GM23338 (cell line): Measurements from ENCODE around the gene TOM1L2. TPM values are rescaled to one million over a fixed set of nuclear protein-coding genes. Genes with fewer than 3 reads are reported as not detected.

Source experiments
- ATAC-seq: fragments of 200-7000 bp; cut with Tn5 transposase; 3 replicates; pipeline ENCODE4 v1.9.1; 2020
- DNase-seq: peaks from one replicate; pipeline ENCODE4 v3.0.0-alpha.2; 2015; ENCODE audit warnings: low spot score
- H2AFZ ChIP-seq: fragments of 200-600 bp; sonication (generic); 2 replicates; pipeline ENCODE4 v1.8.0; 2016; ENCODE audit warnings: antibody characterized with exemption, mild to moderate bottlenecking, moderate library complexity
- H3F3A ChIP-seq: fragments of 200-600 bp; sonication (generic); replicated peaks from 2 replicates; pipeline ENCODE4 v1.8.0; 2017; ENCODE audit warnings: antibody characterized with exemption, mixed run types, low read depth
- H3K27ac ChIP-seq: fragments of 200-600 bp; sonication (generic); 2 replicates; pipeline ENCODE4 v1.6.1; 2016; ENCODE audit warnings: low read depth
- H3K27me3 ChIP-seq: fragments of 200-600 bp; sonication (generic); 2 replicates; pipeline ENCODE4 v1.8.0; 2016; ENCODE audit warnings: mild to moderate bottlenecking, mixed run types, moderate library complexity; ENCODE audit not compliant: insufficient read depth
- H3K36me3 ChIP-seq: fragments of 200-600 bp; sonication (generic); 2 replicates; pipeline ENCODE4 v1.8.0; 2016; ENCODE audit warnings: mild to moderate bottlenecking; ENCODE audit not compliant: insufficient read depth
- H3K4me1 ChIP-seq: fragments of 200-600 bp; sonication (generic); 2 replicates; pipeline ENCODE4 v1.8.0; 2016; ENCODE audit warnings: mild to moderate bottlenecking, moderate library complexity; ENCODE audit not compliant: insufficient read depth
- H3K4me2 ChIP-seq: fragments of 200-600 bp; sonication (generic); 2 replicates; pipeline ENCODE4 v1.7.1; 2017; ENCODE audit warnings: mixed run types
- H3K4me3 ChIP-seq: fragments of 200-600 bp; sonication (generic); 2 replicates; pipeline ENCODE4 v1.6.1; 2016; ENCODE audit warnings: mixed run types
- H3K79me2 ChIP-seq: fragments of 200-600 bp; sonication (generic); replicated peaks from 2 replicates; pipeline ENCODE4 v1.8.0; 2017; ENCODE audit warnings: mild to moderate bottlenecking; ENCODE audit not compliant: insufficient read depth
- H3K9me2 ChIP-seq: fragments of 200-600 bp; sonication (generic); 2 replicates; pipeline ENCODE4 v1.8.0; 2017; ENCODE audit not compliant: insufficient read depth
- H4K20me1 ChIP-seq: fragments of 200-600 bp; sonication (generic); replicated peaks from 2 replicates; pipeline ENCODE4 v1.8.0; 2017; ENCODE audit warnings: mild to moderate bottlenecking; ENCODE audit not compliant: insufficient read depth
- H3K27ac Mint-ChIP-seq: 2 replicates; pipeline ENCODE4 v1.8.0; 2020; ENCODE audit warnings: inconsistent platforms, mild to moderate bottlenecking, moderate library complexity, mixed read lengths
- H3K27me3 Mint-ChIP-seq: 3 replicates; pipeline ENCODE4 v1.8.0; 2022; ENCODE audit warnings: low read depth, mild to moderate bottlenecking, moderate library complexity, mixed read lengths, inconsistent platforms; ENCODE audit not compliant: insufficient read depth, poor library complexity
- H3K36me3 Mint-ChIP-seq: 3 replicates; pipeline ENCODE4 v1.8.0; 2021; ENCODE audit warnings: low read depth, mild to moderate bottlenecking, inconsistent platforms, moderate library complexity, mixed read lengths
- H3K4me1 Mint-ChIP-seq: 3 replicates; pipeline ENCODE4 v1.8.0; 2020; ENCODE audit warnings: mild to moderate bottlenecking, inconsistent platforms, mixed read lengths
- H3K4me3 Mint-ChIP-seq: 3 replicates; pipeline ENCODE4 v1.8.0; 2021; ENCODE audit warnings: moderate library complexity, mild to moderate bottlenecking, inconsistent platforms, mixed read lengths
- H3K9me3 Mint-ChIP-seq: 3 replicates; pipeline ENCODE4 v1.8.0; 2020; ENCODE audit warnings: moderate library complexity, mild to moderate bottlenecking, inconsistent platforms, mixed read lengths
- CREB1 ChIP-seq: fragments of 250-450 bp; sonication (Bioruptor Pico); IDR thresholded peaks from 2 replicates; pipeline ENCODE4 v1.5.0; 2020; ENCODE audit warnings: low read depth, mild to moderate bottlenecking, moderate library complexity
- ETS1 ChIP-seq: IDR thresholded peaks from 2 replicates; pipeline ENCODE4 v1.6.1; 2016; ENCODE audit warnings: antibody characterized with exemption
- EZH2 ChIP-seq: fragments of 200-600 bp; sonication (generic); IDR thresholded peaks from one replicate; pipeline ENCODE4 v1.8.0; 2017; ENCODE audit warnings: antibody characterized with exemption, mild to moderate bottlenecking, low read depth; ENCODE audit not compliant: unreplicated experiment
- JUNB ChIP-seq: IDR thresholded peaks from one replicate; pipeline ENCODE4 v1.6.1; 2016; ENCODE audit warnings: antibody characterized with exemption; ENCODE audit not compliant: unreplicated experiment
- POLR2AphosphoS5 ChIP-seq: IDR thresholded peaks from 2 replicates; pipeline ENCODE4 v1.6.1; 2016; ENCODE audit warnings: antibody characterized with exemption, low read depth
- STAT1 ChIP-seq: IDR thresholded peaks from one replicate; pipeline ENCODE4 v1.6.1; 2016; ENCODE audit warnings: antibody characterized with exemption; ENCODE audit not compliant: unreplicated experiment
- ZNF114 ChIP-seq: fragments of 250-450 bp; sonication (Bioruptor Pico); IDR thresholded peaks from 2 replicates; pipeline ENCODE4 v1.5.0; 2020; ENCODE audit warnings: mild to moderate bottlenecking, moderate library complexity
- ZNF331 ChIP-seq: fragments of 250-450 bp; sonication (Bioruptor Pico); IDR thresholded peaks from 2 replicates; pipeline ENCODE4 v1.5.0; 2020; ENCODE audit warnings: low read depth, mild to moderate bottlenecking, moderate library complexity
- ZNF462 ChIP-seq: fragments of 250-450 bp; sonication (Bioruptor Pico); IDR thresholded peaks from 2 replicates; pipeline ENCODE4 v1.5.0; 2020; ENCODE audit warnings: mild to moderate bottlenecking, moderate library complexity
- polyA plus RNA-seq: library from polyadenylated mRNA; unstranded; fragments of >200 nt; fragmentation: Nextera tagmentation; extraction: Ambion mirVana; gene quantifications from 2 replicates; pipeline ENCODE4 v1.2.1, GENCODE V29; 2016
- total RNA-seq: library from RNA; depleted of rRNA; stranded (reverse); fragments of >200 nt; shearing (Covaris generic); gene quantifications from 2 replicates; pipeline ENCODE4 v1.2.3, GENCODE V29; 2014

TOM1L2 gene
- total and polyA plus RNA-seq, 2 experiments from 2014 or later, result 3.3 TPM

- TF ChIP-seq ZNF462 (CRISPR knock-in tag), result no peak
- TF ChIP-seq ZNF331, result no peak
Observed at GRCh38 chr17:17797119-17797809, 174.9 kb downstream of the TOM1L2 start (continued).

GRCh38 chr17:17796787-17797061 is 175.5 kb downstream of the TOM1L2 start:
- peaks cover 11% of the 10 kb centered on the region; the same call in 1 of the 2 replicates for H3K27me3 ChIP-seq
- no peak for DNase-seq
- H3K4me3 ChIP-seq, result no peak overlapping the region
- no peak overlapping the region for H3K4me2 ChIP-seq
- H3K9me3 Mint-ChIP-seq, result no peaks in the 10 kb centered on the region; the same call in 2 of the 3 replicates
- no peaks in the 10 kb centered on the region for H3K9me2 ChIP-seq
- H3K36me3 ChIP-seq, result no peaks in the 10 kb centered on the region
- ATAC-seq, result no peak
- H4K20me1 ChIP-seq, result no peaks in the 10 kb centered on the region
- H3K36me3 Mint-ChIP-seq, result no peaks in the 10 kb centered on the region
- H3K27ac Mint-ChIP-seq, result no peak overlapping the region
- H3K4me3 Mint-ChIP-seq, result no peak overlapping the region
- H3F3A ChIP-seq, result no peaks in the 10 kb centered on the region
- peaks cover 27% of the 10 kb centered on the region for H3K4me1 Mint-ChIP-seq
- no peaks in the 10 kb centered on the region for H3K79me2 ChIP-seq
- no peak overlapping the region for H2AFZ ChIP-seq
- H3K27ac ChIP-seq, result no peak overlapping the region
- H3K4me1 ChIP-seq, result peaks cover 6% of the 10 kb centered on the region; the same call in 1 of the 2 replicates
- peaks cover 18% of the 10 kb centered on the region for H3K27me3 Mint-ChIP-seq
- TF ChIP-seq ZNF462 (CRISPR knock-in tag) (no peak), CREB1 (CRISPR knock-in tag) (no peak), ETS1 (no peak), JUNB (no peak), STAT1 (no peak), POLR2AphosphoS5 (no peak), ZNF331 (no peak), ZNF114 (CRISPR knock-in tag) (no peak), EZH2 (no peak)
